IMR-90 (cell line): ENCODE results near the gene FAM53C. TPM values are rescaled to one million over a fixed set of nuclear protein-coding genes. Genes with fewer than 3 reads are reported as not detected.
A peak's percentile ranks its signal among the peaks of the same experiment; 100 is the strongest.

Experiments
- ATAC-seq: fragments of 200-7000 bp; cut with Tn5 transposase; 2 replicates; pipeline ENCODE4 v1.9.1; 2020; ENCODE audit warnings: low read depth, mild to moderate bottlenecking, moderate library complexity
- BruUV-seq: library from RNA; stranded (reverse); fragments of 400-500 nt; replicated peaks from 2 replicates; lab custom pipeline; 2021; lab: Mats Ljungman, UMichigan
- CTCF ChIA-PET: fragments of 300-600 bp; formaldehyde crosslinking; extraction: SDS; loops from one replicate; lab custom pipeline; 2021; ENCODE audit warnings: antibody characterized with exemption; lab: Yijun Ruan, JAX
- POLR2A ChIA-PET: fragments of 300-600 bp; sonication (Branson Sonifier 250); formaldehyde crosslinking; loops from one replicate; lab custom pipeline; 2022; ENCODE audit warnings: antibody characterized with exemption; ENCODE audit not compliant: unreplicated experiment; lab: Charles Lee
- DNase-seq: peaks from one replicate; pipeline ENCODE4 v3.0.0; 2013
- H2AFZ ChIP-seq: replicated peaks from 2 replicates; pipeline ENCODE3; 2013; ENCODE audit warnings: low read length, mild to moderate bottlenecking; ENCODE audit not compliant: poor library complexity
- H2AK5ac ChIP-seq: 2 replicates; pipeline ENCODE4 v1.6.1; 2013; ENCODE audit warnings: low read depth, low read length, inconsistent platforms
- H2AK9ac ChIP-seq: replicated peaks from 2 replicates; pipeline ENCODE3; 2013; ENCODE audit warnings: mild to moderate bottlenecking, low read depth, low read length, moderate library complexity; ENCODE audit not compliant: poor library complexity
- H2BK120ac ChIP-seq: 2 replicates; pipeline ENCODE4 v1.6.1; 2013; ENCODE audit warnings: low read depth, low read length, inconsistent platforms
- H2BK15ac ChIP-seq: 3 replicates; pipeline ENCODE4 v1.6.1; 2013; ENCODE audit warnings: low read depth, low read length, inconsistent platforms
- H2BK20ac ChIP-seq: 2 replicates; pipeline ENCODE4 v1.6.1; 2013; ENCODE audit warnings: low read depth, mild to moderate bottlenecking, inconsistent platforms, low read length, moderate library complexity
- H2BK5ac ChIP-seq: 2 replicates; pipeline ENCODE4 v1.6.1; 2013; ENCODE audit warnings: mild to moderate bottlenecking, low read depth, low read length, inconsistent platforms; ENCODE audit not compliant: poor library complexity, severe bottlenecking
- H3K14ac ChIP-seq: replicated peaks from 2 replicates; pipeline ENCODE4 v1.6.1; 2013; ENCODE audit warnings: low read depth, low read length, inconsistent platforms
- H3K18ac ChIP-seq: 2 replicates; pipeline ENCODE4 v1.6.1; 2013; ENCODE audit warnings: low read depth, low read length, control low read depth
- H3K23ac ChIP-seq: 2 replicates; pipeline ENCODE4 v1.6.1; 2013; ENCODE audit warnings: low read depth, low read length, inconsistent platforms
- H3K27ac ChIP-seq: 2 replicates; pipeline ENCODE4 v1.5.1; 2013; ENCODE audit warnings: mild to moderate bottlenecking, control low read depth, low read length; ENCODE audit not compliant: insufficient read depth
- H3K27me3 ChIP-seq: 2 replicates; pipeline ENCODE4 v1.6.1; 2013; ENCODE audit warnings: low read length; ENCODE audit not compliant: control insufficient read depth, insufficient read depth
- H3K36me3 ChIP-seq: 2 replicates; pipeline ENCODE4 v1.6.1; 2013; ENCODE audit warnings: low read length, mixed read lengths; ENCODE audit not compliant: control insufficient read depth, insufficient read depth
- H3K4ac ChIP-seq: 2 replicates; pipeline ENCODE4 v1.6.1; 2013; ENCODE audit warnings: low read depth, low read length, inconsistent platforms
- H3K4me1 ChIP-seq: 2 replicates; pipeline ENCODE4 v1.6.1; 2013; ENCODE audit warnings: low read length, mixed read lengths; ENCODE audit not compliant: control insufficient read depth, insufficient read depth
- H3K4me2 ChIP-seq: 2 replicates; pipeline ENCODE4 v1.6.1; 2013; ENCODE audit warnings: low read depth, mild to moderate bottlenecking, control low read depth, low read length, moderate library complexity
- H3K4me3 ChIP-seq: 2 replicates; pipeline ENCODE4 v1.5.1; 2013; ENCODE audit warnings: low read depth, mild to moderate bottlenecking, control low read depth, low read length, moderate library complexity; ENCODE audit not compliant: insufficient read depth
- H3K56ac ChIP-seq: 2 replicates; pipeline ENCODE4 v1.6.1; 2013; ENCODE audit warnings: low read length, inconsistent platforms; ENCODE audit not compliant: insufficient read depth; ENCODE audit errors: extremely low read depth
- H3K79me1 ChIP-seq, 2 experiments: 2 replicates each; pipeline ENCODE4 v1.6.1; 2013; ENCODE audit warnings: low read length in 2 of 2, inconsistent platforms in 1 of 2, low read depth in 1 of 2
- H3K9ac ChIP-seq: 2 replicates; pipeline ENCODE4 v1.6.1; 2013; ENCODE audit warnings: low read depth, low read length, control low read depth
- H3K9me1 ChIP-seq: 2 replicates; pipeline ENCODE4 v1.6.1; 2013; ENCODE audit warnings: low read length, inconsistent platforms; ENCODE audit not compliant: insufficient read depth
- H3K9me3 ChIP-seq: 2 replicates; pipeline ENCODE4 v1.6.1; 2013; ENCODE audit warnings: low read length; ENCODE audit not compliant: control insufficient read depth, insufficient read depth
- H4K20me1 ChIP-seq: 2 replicates; pipeline ENCODE4 v1.6.1; 2013; ENCODE audit warnings: low read length, inconsistent platforms; ENCODE audit not compliant: insufficient read depth
- H4K5ac ChIP-seq: 2 replicates; pipeline ENCODE4 v1.6.1; 2013; ENCODE audit warnings: mild to moderate bottlenecking, low read depth, low read length, control low read depth
- H4K8ac ChIP-seq, 2 experiments: 2 replicates each; pipeline ENCODE4 v1.6.1; 2013; ENCODE audit warnings: low read depth in 2 of 2, low read length in 2 of 2, control low read depth in 1 of 2, inconsistent platforms in 1 of 2
- H4K91ac ChIP-seq: 2 replicates; pipeline ENCODE4 v1.6.1; 2013; ENCODE audit warnings: low read depth, low read length, inconsistent platforms; ENCODE audit not compliant: insufficient read depth
- BHLHE40 ChIP-seq: fragments of 150-350 bp; IDR thresholded peaks from 2 replicates; pipeline ENCODE4 v1.6.1; 2016; ENCODE audit warnings: mild to moderate bottlenecking, low read depth, low read length
- CEBPB ChIP-seq: IDR thresholded peaks from 2 replicates; pipeline ENCODE4 v1.6.1; 2012; ENCODE audit warnings: low read depth, low read length, improper control_type of control experiment
- CHD1 ChIP-seq: IDR thresholded peaks from 2 replicates; pipeline ENCODE4 v1.6.1; 2012; ENCODE audit warnings: low read depth, low read length, improper control_type of control experiment
- FOS ChIP-seq: fragments of 150-350 bp; IDR thresholded peaks from 2 replicates; pipeline ENCODE4 v1.6.1; 2016; ENCODE audit warnings: low read depth, low read length
- MAFK ChIP-seq: IDR thresholded peaks from 2 replicates; pipeline ENCODE4 v1.6.1; 2012; ENCODE audit warnings: low read depth, low read length, improper control_type of control experiment
- MAZ ChIP-seq: IDR thresholded peaks from 2 replicates; pipeline ENCODE4 v1.6.1; 2012; ENCODE audit warnings: low read depth, mild to moderate bottlenecking, low read length, improper control_type of control experiment, moderate library complexity, borderline replicate concordance
- MXI1 ChIP-seq: IDR thresholded peaks from 2 replicates; pipeline ENCODE4 v1.6.1; 2012; ENCODE audit warnings: low read depth, mild to moderate bottlenecking, low read length, moderate library complexity, borderline replicate concordance
- NFE2L2 ChIP-seq: fragments of 150-350 bp; IDR thresholded peaks from 2 replicates; pipeline ENCODE4 v1.6.1; 2016; ENCODE audit warnings: low read depth, mild to moderate bottlenecking, low read length
- POLR2A ChIP-seq: IDR thresholded peaks from 2 replicates; pipeline ENCODE4 v1.6.1; 2012; ENCODE audit warnings: mild to moderate bottlenecking, low read depth, low read length
- RAD21 ChIP-seq: IDR thresholded peaks from 2 replicates; pipeline ENCODE4 v1.6.1; 2012; ENCODE audit warnings: low read length, improper control_type of control experiment
- RCOR1 ChIP-seq: IDR thresholded peaks from 2 replicates; pipeline ENCODE4 v1.6.1; 2012; ENCODE audit warnings: mild to moderate bottlenecking, low read length, improper control_type of control experiment; ENCODE audit not compliant: insufficient replicate concordance
- SMC3 ChIP-seq: fragments of 150-350 bp; IDR thresholded peaks from 2 replicates; pipeline ENCODE4 v1.6.1; 2016; ENCODE audit warnings: low read depth, mild to moderate bottlenecking, antibody characterized with exemption, low read length, moderate library complexity
- WGBS, 2 experiments: methylation state at CpG; one replicate each; pipeline versions ENCODE4 v1.1.5 to v1.1.7; 2013; ENCODE audit warnings: missing lambda C conversion rate in 2 of 2; ENCODE audit not compliant: insufficient read length in 1 of 2; ENCODE audit errors: extremely low coverage in 2 of 2; 5-methylcytosine and 5-hydroxymethylcytosine counted together
- dilution Hi-C: fragments of 300-500 bp; cut with HindIII; formaldehyde crosslinking; loops from one replicate; pipeline ENCODE4 v1.14.3; 2018; ENCODE audit warnings: low sequenced_read_pairs; ENCODE audit not compliant: unreplicated experiment
- in situ Hi-C: fragments of 300-500 bp; cut with MboI; formaldehyde crosslinking; loops from 3 replicates; pipeline ENCODE4 v1.14.3; 2019; ENCODE audit warnings: low sequenced_read_pairs, inconsistent platforms, mixed read lengths
- intact Hi-C: fragments of 100-400 bp; cut with micrococcal nuclease; formaldehyde crosslinking; loops from 2 replicates; pipeline ENCODE4 v1.10.0; 2022
- polyA plus RNA-seq, 3 experiments: library from polyadenylated mRNA; depleted of rRNA; stranded (reverse); fragments of >200 nt; gene quantifications; 2 replicates each; pipeline ENCODE4 v1.2.3, GENCODE V29; 2012; ENCODE audit warnings: low replicate concordance in 1 of 3
- total RNA-seq: library from RNA; depleted of rRNA; stranded (reverse); fragments of >200 nt; gene quantifications from 2 replicates; pipeline ENCODE4 v1.2.3, GENCODE V29; 2012
- TF ChIP-seq, protein P1 (sequence below): fragments of 150-350 bp; IDR thresholded peaks from 2 replicates; pipeline ENCODE4 v1.6.1; 2016; ENCODE audit warnings: low read depth, mild to moderate bottlenecking, low read length, moderate library complexity, borderline replicate concordance
- TF ChIP-seq, protein P2 (sequence below): fragments of 150-350 bp; IDR thresholded peaks from 2 replicates; pipeline ENCODE4 v1.6.1; 2017; ENCODE audit warnings: mild to moderate bottlenecking, antibody characterized with exemption, low read length, low read depth
- TF ChIP-seq, protein P3 (sequence below): conservative IDR thresholded peaks from 2 replicates; pipeline ENCODE4 v1.5.1; 2012; ENCODE audit warnings: mild to moderate bottlenecking, low read depth, low read length, improper control_type of control experiment

FAM53C gene
- total and polyA plus RNA-seq, 2 of the 4 experiments (the other 2 are of a cell fraction): 21.5 to 25.6 TPM

DNA sequence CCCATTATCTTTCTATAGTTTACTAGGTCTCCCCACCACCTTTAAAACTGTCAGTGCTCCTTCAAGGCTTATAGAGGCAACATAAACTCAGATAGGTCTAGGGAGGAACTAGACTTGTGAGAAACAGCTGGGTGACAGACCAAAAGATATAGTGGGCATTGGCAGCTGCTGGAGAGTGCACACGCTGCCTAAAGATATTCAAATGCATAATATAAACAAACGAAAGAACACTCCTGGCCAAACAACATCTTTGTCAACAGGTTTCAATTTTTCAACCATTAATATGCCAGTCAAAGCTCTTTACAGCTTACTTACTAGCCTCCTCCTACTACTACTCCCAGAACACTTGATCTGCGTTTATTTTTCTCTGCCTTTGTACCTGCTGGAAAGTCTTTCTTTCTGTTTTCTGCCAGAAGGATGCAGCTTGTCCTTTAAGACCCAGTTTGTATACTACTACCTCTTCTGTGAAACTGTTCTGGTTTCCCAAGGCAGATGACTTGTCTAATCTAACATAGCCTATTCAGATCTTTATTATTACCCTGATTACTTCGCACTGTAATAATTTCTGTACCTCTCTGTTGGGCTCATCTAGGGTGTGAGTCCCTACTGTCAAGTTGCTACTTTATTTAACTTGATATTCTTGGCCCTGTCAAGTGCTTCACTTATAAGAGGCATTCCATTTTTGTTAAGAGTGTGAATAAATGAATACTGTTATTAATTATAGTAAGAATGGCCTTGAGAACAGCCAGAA lies 28.7 kb downstream of the FAM53C start:
- no peaks in the 10 kb centered on the region for H3K36me3 ChIP-seq
- no TSS peak for BruUV-seq
- ATAC-seq (peak; percentile 56), DNase-seq (no peak)
- H3K27ac ChIP-seq: no peak overlapping the region
- H3K4me1 ChIP-seq: 0 out of 2 replicates have a peak, but pooled peaks cover 2% of the 10 kb centered on the region
- peaks cover 7% of the 10 kb centered on the region; the same call in 1 of the 2 replicates for H3K9me1 ChIP-seq
- H2AK5ac ChIP-seq: no peak overlapping the region
- POLR2A ChIA-PET: no interaction called here
- H4K8ac ChIP-seq: no peak overlapping the region
- no peak overlapping the region for H3K4me2 ChIP-seq
- H3K9ac ChIP-seq: no peak overlapping the region
- no peak overlapping the region for H2AK9ac ChIP-seq
- in situ Hi-C loops: no loop called here
- H3K27me3 ChIP-seq: no peaks in the 10 kb centered on the region
- no peak overlapping the region for H2BK20ac ChIP-seq
- H4K20me1 ChIP-seq: peaks cover 42% of the 10 kb centered on the region
- peaks cover 27 to 50% of the 10 kb centered on the region in 2 experiments for H3K79me1 ChIP-seq
- 57% methylated on average over 2 of the region's 4 CpGs; no CpG with 5 or more reads in 1 of the 2 experiments for WGBS, 2 experiments
- intact Hi-C loops: loop anchor here (5.0 kb wide), 1 partner anchor 35 kb away; no protein-coding TSS in a partner anchor
- no peak overlapping the region for H4K91ac ChIP-seq
- no peak overlapping the region for H2BK120ac ChIP-seq
- H3K4me3 ChIP-seq: no peak overlapping the region
- no peak overlapping the region for H4K5ac ChIP-seq
- no peak overlapping the region for H3K56ac ChIP-seq
- H2BK5ac ChIP-seq: no peak overlapping the region
- no peak overlapping the region for H2BK15ac ChIP-seq
- H3K18ac ChIP-seq: no peak overlapping the region
- H2AFZ ChIP-seq: no peak overlapping the region
- H3K9me3 ChIP-seq: no peaks in the 10 kb centered on the region
- H3K23ac ChIP-seq: peak overlapping the region; percentile 0; the same call in 1 of the 2 replicates
- no peak overlapping the region for H3K14ac ChIP-seq
- CTCF ChIA-PET: interaction anchor here (1.8 kb wide), 1 partner anchor 15 kb away, joined by 6 read pairs; the partner anchor contains the start of gene KDM3B
- H3K4ac ChIP-seq: no peak overlapping the region
- dilution Hi-C loops: no loop called here
- TF ChIP-seq RCOR1: no peak
- no peak for TF ChIP-seq MAZ
- TF ChIP-seq, protein P1, sequence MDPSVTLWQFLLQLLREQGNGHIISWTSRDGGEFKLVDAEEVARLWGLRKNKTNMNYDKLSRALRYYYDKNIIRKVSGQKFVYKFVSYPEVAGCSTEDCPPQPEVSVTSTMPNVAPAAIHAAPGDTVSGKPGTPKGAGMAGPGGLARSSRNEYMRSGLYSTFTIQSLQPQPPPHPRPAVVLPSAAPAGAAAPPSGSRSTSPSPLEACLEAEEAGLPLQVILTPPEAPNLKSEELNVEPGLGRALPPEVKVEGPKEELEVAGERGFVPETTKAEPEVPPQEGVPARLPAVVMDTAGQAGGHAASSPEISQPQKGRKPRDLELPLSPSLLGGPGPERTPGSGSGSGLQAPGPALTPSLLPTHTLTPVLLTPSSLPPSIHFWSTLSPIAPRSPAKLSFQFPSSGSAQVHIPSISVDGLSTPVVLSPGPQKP: no peak
- TF ChIP-seq NFE2L2: no peak
- TF ChIP-seq FOS: no peak
- TF ChIP-seq MXI1: no peak
- no peak for TF ChIP-seq POLR2A
- TF ChIP-seq, protein P2, sequence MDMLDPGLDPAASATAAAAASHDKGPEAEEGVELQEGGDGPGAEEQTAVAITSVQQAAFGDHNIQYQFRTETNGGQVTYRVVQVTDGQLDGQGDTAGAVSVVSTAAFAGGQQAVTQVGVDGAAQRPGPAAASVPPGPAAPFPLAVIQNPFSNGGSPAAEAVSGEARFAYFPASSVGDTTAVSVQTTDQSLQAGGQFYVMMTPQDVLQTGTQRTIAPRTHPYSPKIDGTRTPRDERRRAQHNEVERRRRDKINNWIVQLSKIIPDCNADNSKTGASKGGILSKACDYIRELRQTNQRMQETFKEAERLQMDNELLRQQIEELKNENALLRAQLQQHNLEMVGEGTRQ: no peak
- TF ChIP-seq, protein P3, sequence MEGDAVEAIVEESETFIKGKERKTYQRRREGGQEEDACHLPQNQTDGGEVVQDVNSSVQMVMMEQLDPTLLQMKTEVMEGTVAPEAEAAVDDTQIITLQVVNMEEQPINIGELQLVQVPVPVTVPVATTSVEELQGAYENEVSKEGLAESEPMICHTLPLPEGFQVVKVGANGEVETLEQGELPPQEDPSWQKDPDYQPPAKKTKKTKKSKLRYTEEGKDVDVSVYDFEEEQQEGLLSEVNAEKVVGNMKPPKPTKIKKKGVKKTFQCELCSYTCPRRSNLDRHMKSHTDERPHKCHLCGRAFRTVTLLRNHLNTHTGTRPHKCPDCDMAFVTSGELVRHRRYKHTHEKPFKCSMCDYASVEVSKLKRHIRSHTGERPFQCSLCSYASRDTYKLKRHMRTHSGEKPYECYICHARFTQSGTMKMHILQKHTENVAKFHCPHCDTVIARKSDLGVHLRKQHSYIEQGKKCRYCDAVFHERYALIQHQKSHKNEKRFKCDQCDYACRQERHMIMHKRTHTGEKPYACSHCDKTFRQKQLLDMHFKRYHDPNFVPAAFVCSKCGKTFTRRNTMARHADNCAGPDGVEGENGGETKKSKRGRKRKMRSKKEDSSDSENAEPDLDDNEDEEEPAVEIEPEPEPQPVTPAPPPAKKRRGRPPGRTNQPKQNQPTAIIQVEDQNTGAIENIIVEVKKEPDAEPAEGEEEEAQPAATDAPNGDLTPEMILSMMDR: no peak
- TF ChIP-seq CHD1: no peak
- no peak for TF ChIP-seq RAD21
- TF ChIP-seq BHLHE40: no peak
- TF ChIP-seq CEBPB: no peak
- TF ChIP-seq SMC3: no peak
- TF ChIP-seq MAFK: no peak
